Neural progenitor cell (in vitro differentiated cells): ENCODE results near the gene KBTBD2. TPM values are rescaled to one million over a fixed set of nuclear protein-coding genes. Genes with fewer than 3 reads are reported as not detected.
"Not testable (repeated sequence)": the region's sequence is repeated elsewhere in the genome, so short reads cannot be mapped to it uniquely, and the experiment has no call there.

ENCODE experiments used
- DNase-seq: peaks from one replicate; pipeline ENCODE4 v3.0.0-alpha.2; 2016; ENCODE audit warnings: low spot score
- H2AFZ ChIP-seq: fragments of 200-600 bp; sonication (generic); replicated peaks from 2 replicates; pipeline ENCODE4 v1.6.1; 2016; ENCODE audit warnings: antibody characterized with exemption
- H3F3A ChIP-seq: fragments of 200-600 bp; sonication (generic); 2 replicates; pipeline ENCODE4 v1.6.1; 2016; ENCODE audit warnings: antibody characterized with exemption, low read depth
- H3K27ac ChIP-seq: fragments of 200-600 bp; sonication (generic); 2 replicates; pipeline ENCODE4 v1.5.1; 2016; ENCODE audit warnings: mild to moderate bottlenecking
- H3K27me3 ChIP-seq: fragments of 200-600 bp; sonication (generic); 2 replicates; pipeline ENCODE4 v1.6.1; 2016; ENCODE audit warnings: mild to moderate bottlenecking, moderate library complexity
- H3K36me3 ChIP-seq: fragments of 200-600 bp; sonication (generic); 2 replicates; pipeline ENCODE4 v1.5.1; 2016
- H3K4me1 ChIP-seq: fragments of 200-600 bp; sonication (generic); 2 replicates; pipeline ENCODE4 v1.6.1; 2016; ENCODE audit warnings: mixed run types
- H3K4me2 ChIP-seq: fragments of 200-600 bp; sonication (generic); 2 replicates; pipeline ENCODE4 v1.6.1; 2016
- H3K4me3 ChIP-seq: fragments of 200-600 bp; sonication (generic); 2 replicates; pipeline ENCODE4 v1.5.1; 2016
- H3K79me2 ChIP-seq: fragments of 200-600 bp; sonication (generic); 2 replicates; pipeline ENCODE4 v1.6.1; 2016; ENCODE audit warnings: low read depth
- H3K9ac ChIP-seq: fragments of 200-600 bp; sonication (generic); 2 replicates; pipeline ENCODE4 v1.6.1; 2016
- H3K9me3 ChIP-seq: fragments of 200-600 bp; sonication (generic); 2 replicates; pipeline ENCODE4 v1.5.1; 2016; ENCODE audit warnings: low read depth
- H4K20me1 ChIP-seq: fragments of 200-600 bp; sonication (generic); 2 replicates; pipeline ENCODE4 v1.6.1; 2016; ENCODE audit warnings: low read depth
- H3K27ac Mint-ChIP-seq: 3 replicates; pipeline ENCODE4 v1.8.0; 2021; ENCODE audit warnings: mixed read lengths
- H3K27me3 Mint-ChIP-seq: 2 replicates; pipeline ENCODE4 v1.8.0; 2022; ENCODE audit warnings: low read depth, mild to moderate bottlenecking, inconsistent platforms, moderate library complexity, mixed read lengths; ENCODE audit not compliant: insufficient read depth
- H3K36me3 Mint-ChIP-seq: 3 replicates; pipeline ENCODE4 v1.8.0; 2021; ENCODE audit warnings: mixed read lengths
- H3K4me1 Mint-ChIP-seq: 3 replicates; pipeline ENCODE4 v1.8.0; 2021; ENCODE audit warnings: mixed read lengths
- H3K4me3 Mint-ChIP-seq: 3 replicates; pipeline ENCODE4 v1.8.0; 2021; ENCODE audit warnings: mild to moderate bottlenecking, moderate library complexity, mixed read lengths
- H3K9me3 Mint-ChIP-seq: 3 replicates; pipeline ENCODE4 v1.8.0; 2020; ENCODE audit warnings: mixed read lengths
- EZH2 ChIP-seq: fragments of 200-600 bp; sonication (generic); IDR thresholded peaks from 2 replicates; pipeline ENCODE4 v1.6.1; 2017; ENCODE audit warnings: antibody characterized with exemption, mild to moderate bottlenecking, moderate library complexity
- EZH2phosphoT487 ChIP-seq: fragments of 200-600 bp; sonication (generic); IDR thresholded peaks from 2 replicates; pipeline ENCODE4 v1.6.1; 2017; ENCODE audit warnings: antibody characterized with exemption
- total RNA-seq: library from RNA; depleted of rRNA; stranded (reverse); fragments of >200 nt; gene quantifications from 2 replicates; pipeline ENCODE4 v1.2.3, GENCODE V29; 2015; ENCODE audit warnings: low replicate concordance
- TF ChIP-seq, protein P1 (sequence below): fragments of 200-600 bp; sonication (generic); IDR thresholded peaks from 2 replicates; pipeline ENCODE4 v1.5.1; 2017; ENCODE audit warnings: antibody characterized with exemption, mild to moderate bottlenecking

The KBTBD2 gene
- total RNA-seq, 1 donor from 2014 or later = 45.5 TPM

GRCh38 chr7:32860090-32860489 is 31.5 kb downstream of the KBTBD2 start:
- no peak overlapping the region for H3K4me3 Mint-ChIP-seq
- Histone ChIP-seq H3K9ac (no peak overlapping the region), H3K79me2 (no peaks in the 10 kb centered on the region), H3K36me3 (no peaks in the 10 kb centered on the region), H3K9me3 (no peaks in the 10 kb centered on the region), H2AFZ (no peak overlapping the region), H3K4me1 (peaks cover 11% of the 10 kb centered on the region), H3F3A (peaks cover 5% of the 10 kb centered on the region), H3K4me3 (no peak overlapping the region), H4K20me1 (no peaks in the 10 kb centered on the region), H3K27ac (no peak overlapping the region), H3K4me2 (no peak overlapping the region), H3K27me3 (no peaks in the 10 kb centered on the region)
- no peak overlapping the region for H3K27ac Mint-ChIP-seq
- TF ChIP-seq, protein P1, sequence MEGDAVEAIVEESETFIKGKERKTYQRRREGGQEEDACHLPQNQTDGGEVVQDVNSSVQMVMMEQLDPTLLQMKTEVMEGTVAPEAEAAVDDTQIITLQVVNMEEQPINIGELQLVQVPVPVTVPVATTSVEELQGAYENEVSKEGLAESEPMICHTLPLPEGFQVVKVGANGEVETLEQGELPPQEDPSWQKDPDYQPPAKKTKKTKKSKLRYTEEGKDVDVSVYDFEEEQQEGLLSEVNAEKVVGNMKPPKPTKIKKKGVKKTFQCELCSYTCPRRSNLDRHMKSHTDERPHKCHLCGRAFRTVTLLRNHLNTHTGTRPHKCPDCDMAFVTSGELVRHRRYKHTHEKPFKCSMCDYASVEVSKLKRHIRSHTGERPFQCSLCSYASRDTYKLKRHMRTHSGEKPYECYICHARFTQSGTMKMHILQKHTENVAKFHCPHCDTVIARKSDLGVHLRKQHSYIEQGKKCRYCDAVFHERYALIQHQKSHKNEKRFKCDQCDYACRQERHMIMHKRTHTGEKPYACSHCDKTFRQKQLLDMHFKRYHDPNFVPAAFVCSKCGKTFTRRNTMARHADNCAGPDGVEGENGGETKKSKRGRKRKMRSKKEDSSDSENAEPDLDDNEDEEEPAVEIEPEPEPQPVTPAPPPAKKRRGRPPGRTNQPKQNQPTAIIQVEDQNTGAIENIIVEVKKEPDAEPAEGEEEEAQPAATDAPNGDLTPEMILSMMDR = no peak
- TF ChIP-seq EZH2phosphoT487 (no peak), EZH2 (no peak)
- no peaks in the 10 kb centered on the region for H3K27me3 Mint-ChIP-seq
- no peak for DNase-seq
- H3K36me3 Mint-ChIP-seq = peaks cover 12% of the 10 kb centered on the region
- H3K9me3 Mint-ChIP-seq = no peaks in the 10 kb centered on the region
- H3K4me1 Mint-ChIP-seq = peaks cover 17% of the 10 kb centered on the region

GRCh38 chr7:32858648-32859047 is 32.9 kb downstream of the KBTBD2 start:
- H2AFZ ChIP-seq = no peak overlapping the region
- H3K9me3 Mint-ChIP-seq = no peaks in the 10 kb centered on the region
- H3K27me3 Mint-ChIP-seq = peaks cover 2% of the 10 kb centered on the region
- peaks cover 11% of the 10 kb centered on the region for H3K4me1 ChIP-seq
- H3K4me3 Mint-ChIP-seq = no peak overlapping the region
- no peaks in the 10 kb centered on the region for H3K9me3 ChIP-seq
- H3F3A ChIP-seq = peaks cover 5% of the 10 kb centered on the region
- H3K36me3 ChIP-seq = no peaks in the 10 kb centered on the region
- H3K79me2 ChIP-seq = no peaks in the 10 kb centered on the region
- H3K27ac Mint-ChIP-seq = no peak overlapping the region
- peaks cover 3% of the 10 kb centered on the region for H3K36me3 Mint-ChIP-seq
- DNase-seq = no peak
- no peak overlapping the region for H3K27ac ChIP-seq
- no peak overlapping the region for H3K4me2 ChIP-seq
- no peak overlapping the region for H3K4me3 ChIP-seq
- peaks cover 21% of the 10 kb centered on the region for H3K4me1 Mint-ChIP-seq
- no peak overlapping the region for H3K9ac ChIP-seq
- no peaks in the 10 kb centered on the region for H3K27me3 ChIP-seq
- no peaks in the 10 kb centered on the region for H4K20me1 ChIP-seq
- TF ChIP-seq EZH2 (no peak), EZH2phosphoT487 (no peak)
- TF ChIP-seq, protein P1 = no peak

GRCh38 chr7:32857063-32857462 is 34.5 kb downstream of the KBTBD2 start:
- not testable (repeated sequence) for H3K79me2 ChIP-seq
- peaks cover 11% of the 10 kb centered on the region for H3K4me1 ChIP-seq

DNA sequence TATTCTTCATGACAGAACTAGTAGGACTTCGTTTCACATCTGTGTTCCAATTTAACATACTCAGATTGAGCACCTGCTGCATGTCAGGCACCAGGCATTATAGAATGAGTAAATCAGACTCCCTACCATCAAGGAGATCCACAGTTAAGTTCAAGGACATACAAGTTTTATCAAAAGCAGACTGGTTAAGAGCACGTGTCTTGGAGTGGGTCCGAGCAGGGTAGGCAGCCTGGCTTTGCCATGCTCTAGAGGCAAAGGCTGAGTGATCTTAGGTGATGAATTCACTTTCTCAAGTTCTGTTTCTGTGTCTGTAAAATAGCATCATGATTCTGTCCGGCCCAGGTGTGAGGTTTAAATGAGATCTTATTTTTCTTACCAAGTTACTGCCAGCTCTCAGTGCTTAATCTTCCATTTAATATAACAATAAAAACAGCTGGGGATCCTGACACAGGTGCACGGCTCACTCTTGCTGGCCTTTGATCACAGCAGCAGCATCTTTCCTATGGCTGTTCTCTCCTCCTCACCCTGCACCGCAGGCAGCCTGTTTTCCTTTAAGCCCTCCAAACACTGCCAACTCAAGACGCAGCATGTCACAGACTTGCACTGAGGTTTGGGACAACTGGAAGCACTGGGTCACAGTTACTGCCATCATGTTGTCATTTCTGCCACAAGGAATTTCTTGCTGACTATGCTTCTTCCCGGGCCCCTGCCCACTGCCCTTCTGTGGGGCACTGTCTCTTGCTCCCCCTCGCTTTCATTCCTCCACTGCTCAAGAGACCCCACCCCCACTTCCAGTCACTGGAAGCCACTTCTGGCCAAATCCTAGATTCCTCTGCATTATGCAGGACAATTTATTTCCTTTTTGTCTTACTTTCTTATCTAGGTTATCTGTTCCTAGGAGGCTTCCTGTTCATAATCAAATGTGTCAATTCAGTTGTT is 35.5 kb downstream of the KBTBD2 start:
- H3K27me3 ChIP-seq, H2AFZ ChIP-seq, H3K27ac ChIP-seq, H3K4me2 ChIP-seq, DNase-seq, H4K20me1 ChIP-seq, H3K36me3 Mint-ChIP-seq, H3K27me3 Mint-ChIP-seq, H3K9ac ChIP-seq, H3K9me3 Mint-ChIP-seq, H3K9me3 ChIP-seq, H3K27ac Mint-ChIP-seq, H3K4me3 Mint-ChIP-seq, H3F3A ChIP-seq, H3K79me2 ChIP-seq, H3K4me3 ChIP-seq, H3K36me3 ChIP-seq: not testable (repeated sequence)
- peaks cover 11% of the 10 kb centered on the region for H3K4me1 ChIP-seq
- H3K4me1 Mint-ChIP-seq = peaks cover 17% of the 10 kb centered on the region

More at GRCh38 chr7:32857063-32857462, 34.5 kb downstream of the KBTBD2 start:
- not testable (repeated sequence) for H3K9me3 ChIP-seq, H3K27me3 Mint-ChIP-seq, H3K36me3 Mint-ChIP-seq, H3K4me3 ChIP-seq, H3F3A ChIP-seq, DNase-seq, H3K27ac ChIP-seq, H3K36me3 ChIP-seq, H3K27me3 ChIP-seq, H4K20me1 ChIP-seq, H3K27ac Mint-ChIP-seq, H2AFZ ChIP-seq, H3K4me3 Mint-ChIP-seq, H3K9me3 Mint-ChIP-seq, H3K9ac ChIP-seq
- peaks cover 17% of the 10 kb centered on the region for H3K4me1 Mint-ChIP-seq
- H3K4me2 ChIP-seq = peak overlapping the region; percentile 42

GRCh38 chr7:32850654-32851053 is 40.9 kb downstream of the KBTBD2 start:
- H3K27ac Mint-ChIP-seq, H3K27ac ChIP-seq, H3K79me2 ChIP-seq, H3F3A ChIP-seq, H3K27me3 Mint-ChIP-seq, H3K9me3 ChIP-seq, H3K9me3 Mint-ChIP-seq, H3K4me3 Mint-ChIP-seq, H3K36me3 ChIP-seq, H3K4me1 Mint-ChIP-seq, H3K4me2 ChIP-seq, H3K9ac ChIP-seq, H3K4me3 ChIP-seq, DNase-seq, H3K4me1 ChIP-seq, H3K27me3 ChIP-seq, H2AFZ ChIP-seq, H4K20me1 ChIP-seq, H3K36me3 Mint-ChIP-seq: not testable (repeated sequence)

DNA sequence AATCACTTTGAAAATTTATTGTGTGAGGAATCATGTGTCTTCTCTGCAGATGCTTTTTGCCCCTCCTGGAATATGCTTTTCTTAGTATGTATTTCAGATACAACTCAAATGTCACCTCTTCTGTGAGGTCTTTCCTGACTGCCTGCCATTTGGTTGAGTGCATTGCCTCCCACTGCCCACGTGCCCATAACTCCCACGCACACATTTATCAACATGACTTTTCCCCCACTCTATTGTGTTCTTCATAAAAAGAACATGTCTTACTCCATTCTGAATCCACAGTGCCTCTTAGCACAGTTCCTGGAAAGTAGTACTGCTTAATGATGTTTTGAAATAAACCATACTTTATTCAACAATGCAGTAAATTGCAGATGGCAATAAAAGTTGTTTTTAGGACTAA is 42.9 kb downstream of the KBTBD2 start:
- H3K27ac Mint-ChIP-seq, H3K36me3 ChIP-seq, H3F3A ChIP-seq, H3K79me2 ChIP-seq, H3K4me1 Mint-ChIP-seq, H3K9me3 ChIP-seq, H3K27me3 ChIP-seq, H4K20me1 ChIP-seq, H3K27me3 Mint-ChIP-seq, H3K4me3 ChIP-seq, H3K9ac ChIP-seq, H3K4me3 Mint-ChIP-seq, H3K4me1 ChIP-seq, H3K27ac ChIP-seq, H2AFZ ChIP-seq, DNase-seq, H3K36me3 Mint-ChIP-seq, H3K4me2 ChIP-seq, H3K9me3 Mint-ChIP-seq: not testable (repeated sequence)
